ENCODE measurements around the gene BYSL.

- TF ChIP-seq CTCF (conservative IDR thresholded peaks at IDR 0.05; ENCODE audit: low read depth, low read length): no peak
- no peak for TF ChIP-seq EZH2 (IDR thresholded peaks at IDR 0.05; ENCODE audit: low read length, unreplicated experiment)
- TF ChIP-seq EZH2phosphoT487 (IDR thresholded peaks at IDR 0.05; ENCODE audit: borderline replicate concordance, low read length): no peak
Measured at GRCh38 chr6:41927253-41927652, 6.0 kb downstream of the BYSL start.

Data from PC-3 (cell line).